Measurements from ENCODE around the gene PRPF40A.

Gene PRPF40A

GRCh38 chr2:152623076-152623740, 94.1 kb downstream of the PRPF40A start:
- in situ Hi-C loops (cut with HindIII; ENCODE audit: low sequenced_read_pairs): loop anchor here (5.0 kb wide), 1 partner anchor 41 kb away; no protein-coding TSS in a partner anchor

- in situ Hi-C loops (cut with HindIII; ENCODE audit: low sequenced_read_pairs): loop anchor here (5.0 kb wide), 1 partner anchor 40 kb away; no protein-coding TSS in a partner anchor
Measured at GRCh38 chr2:152622219-152622618, 95.0 kb downstream of the PRPF40A start.

DNA sequence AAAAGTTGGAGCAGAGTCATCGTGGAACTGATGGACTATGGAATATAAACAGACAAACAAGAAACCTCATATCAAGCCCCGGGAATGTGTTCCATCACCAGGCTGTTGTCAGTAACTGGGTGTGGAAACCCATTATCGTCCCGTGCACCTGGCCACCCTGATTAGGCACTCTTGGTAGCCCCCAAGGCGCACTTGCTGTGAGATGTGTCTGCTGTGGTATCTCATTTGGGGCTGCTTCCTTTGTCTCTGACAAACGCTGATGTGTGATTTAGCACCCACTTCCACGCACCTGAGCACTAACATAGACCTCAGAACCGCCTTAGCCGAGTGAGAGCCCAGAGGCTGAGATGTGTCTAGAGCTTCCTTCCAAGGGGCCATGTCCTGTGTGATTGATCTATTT, 96.3 kb downstream of the PRPF40A start:
- in situ Hi-C loops (cut with HindIII; ENCODE audit: low sequenced_read_pairs): loop anchor here (5.0 kb wide), 1 partner anchor 39 kb away; no protein-coding TSS in a partner anchor

DNA sequence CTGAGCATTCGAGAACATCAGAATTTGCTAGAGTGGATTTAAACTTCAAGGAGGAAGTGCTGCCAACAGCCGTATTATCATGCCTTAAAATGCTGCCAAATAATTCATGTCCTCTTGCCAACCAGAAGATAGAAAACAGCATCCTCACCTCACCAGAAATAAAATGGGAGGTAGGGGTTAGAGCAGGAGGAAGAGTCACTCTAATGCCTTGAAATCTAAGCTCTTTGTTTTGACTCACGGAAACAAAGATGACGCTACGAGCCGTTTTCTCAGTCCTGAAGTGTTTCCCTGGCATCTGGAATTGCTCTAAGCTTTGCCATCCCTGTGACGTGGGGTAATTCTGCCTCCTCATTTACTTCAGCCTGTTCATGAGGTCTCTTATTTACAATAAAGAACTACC, 97.1 kb downstream of the PRPF40A start:
- in situ Hi-C loops (cut with HindIII; ENCODE audit: low sequenced_read_pairs): loop anchor here (5.0 kb wide), 1 partner anchor 38 kb away; no protein-coding TSS in a partner anchor

DNA sequence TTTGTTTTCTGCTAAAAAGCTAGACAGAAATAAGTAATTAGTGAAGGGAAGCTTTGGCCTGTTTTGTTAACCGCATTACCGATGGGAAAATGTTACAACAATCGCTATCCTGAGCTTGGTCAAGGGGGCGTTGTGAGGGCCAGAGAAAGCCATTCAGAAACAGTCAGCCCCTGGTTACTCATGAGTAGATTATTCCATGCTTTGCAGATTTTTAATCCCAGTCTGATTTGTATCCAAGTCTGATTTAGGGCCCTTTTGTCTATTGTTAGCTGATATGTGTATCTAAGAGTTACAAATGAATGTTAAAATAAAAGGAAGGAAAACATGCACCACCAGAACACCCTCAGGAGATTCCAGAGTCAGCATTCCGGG, 99.1 kb downstream of the PRPF40A start:
- in situ Hi-C loops (cut with HindIII; ENCODE audit: low sequenced_read_pairs): loop anchor here (10.0 kb wide), 1 partner anchor 283 kb away; the partner anchor contains the start of gene FMNL2

DNA sequence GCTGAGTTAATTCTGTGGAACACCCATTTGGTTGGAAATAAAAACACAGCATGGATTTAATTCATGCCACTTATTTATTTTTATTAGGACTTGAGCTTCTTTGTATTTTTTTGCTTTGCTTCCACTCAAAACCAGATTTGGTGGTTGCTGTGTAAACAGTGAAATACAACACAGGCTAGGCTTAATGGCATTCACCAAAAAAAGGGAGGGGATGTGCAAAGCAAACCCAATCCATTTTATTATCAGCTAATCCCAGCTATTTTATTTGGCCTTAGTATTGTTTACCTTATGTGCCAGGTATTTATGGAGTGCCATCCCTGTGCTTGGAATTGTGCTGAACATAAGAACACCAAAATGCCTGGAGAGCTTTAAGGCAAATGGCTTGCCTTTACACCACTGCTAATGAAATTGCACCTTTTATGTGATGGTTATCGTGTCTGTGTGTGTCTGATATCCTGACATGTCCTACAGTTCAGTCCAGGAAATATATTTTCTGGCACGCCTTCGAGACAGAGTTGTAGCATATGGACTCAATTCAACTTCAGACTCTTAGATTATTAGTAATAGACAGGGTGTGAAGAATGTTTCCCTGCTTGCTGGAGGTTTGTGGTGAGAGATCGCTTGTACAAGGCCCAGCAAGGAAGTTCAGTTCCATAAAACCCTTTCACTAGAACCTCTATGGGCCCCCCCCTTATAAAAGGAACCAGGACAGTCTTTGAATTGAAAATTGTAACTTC, 99.6 kb downstream of the PRPF40A start:
- in situ Hi-C loops (cut with HindIII; ENCODE audit: low sequenced_read_pairs): loop anchor here (10.0 kb wide), 1 partner anchor 283 kb away; the partner anchor contains the start of gene FMNL2

GRCh38 chr2:152615177-152615576, 102.1 kb downstream of the PRPF40A start:
- in situ Hi-C loops (cut with HindIII; ENCODE audit: low sequenced_read_pairs): loop anchor here (10.0 kb wide), 1 partner anchor 280 kb away; the partner anchor contains the start of gene FMNL2

DNA sequence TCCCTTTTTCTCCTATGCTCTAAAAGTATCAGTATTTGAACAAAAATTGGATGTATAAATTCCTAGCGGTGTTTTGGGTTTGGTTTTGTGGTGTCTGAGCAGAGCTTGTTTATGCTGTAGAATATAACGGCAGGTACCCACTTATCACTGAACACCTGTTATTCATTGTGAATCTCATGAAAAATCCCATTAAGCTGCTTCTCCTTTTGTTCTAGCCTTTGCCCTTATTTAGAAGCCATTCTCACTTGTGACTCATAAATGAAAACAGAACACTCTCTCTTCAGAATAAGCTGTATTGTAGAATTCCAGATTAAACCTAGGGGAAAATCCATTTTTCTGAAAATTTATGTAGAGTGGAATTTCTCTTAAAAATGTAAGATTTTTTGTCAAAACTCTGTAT, 104.0 kb downstream of the PRPF40A start:
- in situ Hi-C loops (cut with HindIII; ENCODE audit: low sequenced_read_pairs): loop anchor here (10.0 kb wide), 1 partner anchor 278 kb away; the partner anchor contains the start of gene FMNL2

GRCh38 chr2:152611458-152612231, 105.6 kb downstream of the PRPF40A start:
- in situ Hi-C loops (cut with HindIII; ENCODE audit: low sequenced_read_pairs): loop anchor here (10.0 kb wide), 1 partner anchor 277 kb away; the partner anchor contains the start of gene FMNL2

GRCh38 chr2:152609699-152610098, 107.6 kb downstream of the PRPF40A start:
- in situ Hi-C loops (cut with HindIII; ENCODE audit: low sequenced_read_pairs): loop anchor here (10.0 kb wide), 1 partner anchor 275 kb away; the partner anchor contains the start of gene FMNL2

- in situ Hi-C loops (cut with HindIII; ENCODE audit: low sequenced_read_pairs): no loop called here
Measured at GRCh38 chr2:152609154-152609553, 108.1 kb downstream of the PRPF40A start.

DNA sequence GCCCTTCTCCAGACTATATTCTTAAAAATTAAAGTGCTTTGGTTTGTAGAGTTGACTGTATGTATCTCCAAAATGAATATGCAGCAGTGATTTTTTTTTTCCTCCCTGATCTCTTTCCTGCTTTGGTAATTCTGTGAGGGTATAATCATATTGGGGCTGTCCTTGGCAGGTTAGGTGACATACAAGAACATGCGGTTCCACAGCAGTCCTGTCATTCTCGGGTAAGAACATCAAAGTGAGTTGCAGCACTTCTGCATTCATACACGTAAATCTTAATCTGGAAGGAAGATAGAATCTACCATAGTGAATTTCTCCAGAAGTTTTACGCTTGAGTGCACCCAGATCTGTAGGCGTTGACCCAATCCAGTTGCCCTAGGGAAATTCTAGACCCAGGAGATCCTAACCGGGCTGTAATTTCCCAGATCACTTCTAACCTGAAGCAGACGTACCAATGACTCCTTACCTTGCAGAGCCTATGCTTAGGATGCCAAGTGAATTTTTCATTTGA, 109.4 kb downstream of the PRPF40A start:
- in situ Hi-C loops (cut with HindIII; ENCODE audit: low sequenced_read_pairs): no loop called here

GRCh38 chr2:152606941-152607340, 110.3 kb downstream of the PRPF40A start:
- in situ Hi-C loops (cut with HindIII; ENCODE audit: low sequenced_read_pairs): no loop called here

DNA sequence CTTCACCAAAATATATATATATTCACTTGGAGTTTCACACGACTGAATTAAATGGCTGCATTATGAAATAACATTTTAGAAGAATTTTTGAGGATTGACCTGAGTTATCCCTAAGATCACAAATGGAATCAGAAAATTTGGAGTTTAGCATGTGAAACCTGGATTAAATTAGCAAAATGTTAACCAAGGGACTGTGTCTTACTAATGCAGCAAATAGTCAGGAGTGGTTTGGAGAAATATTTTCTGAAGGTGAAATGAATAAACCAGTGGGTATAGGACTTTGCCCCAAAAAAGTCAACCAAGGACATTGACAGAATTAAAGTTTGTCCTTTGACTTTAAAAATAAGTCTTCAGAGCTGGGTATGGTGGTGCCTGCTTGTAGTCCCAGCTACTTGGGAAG, 111.2 kb downstream of the PRPF40A start:
- in situ Hi-C loops (cut with HindIII; ENCODE audit: low sequenced_read_pairs): no loop called here

GRCh38 chr2:152603166-152603565, 114.1 kb downstream of the PRPF40A start:
- in situ Hi-C loops (cut with HindIII; ENCODE audit: low sequenced_read_pairs): no loop called here

GRCh38 chr2:152602750-152603149, 114.5 kb downstream of the PRPF40A start:
- in situ Hi-C loops (cut with HindIII; ENCODE audit: low sequenced_read_pairs): no loop called here
